CD4-positive, alpha-beta T cell (primary cell): ENCODE data around the gene TXNIP. TPM values are rescaled to one million over a fixed set of nuclear protein-coding genes. Genes with fewer than 3 reads are reported as not detected.

Source experiments
- ATAC-seq: fragments of 200-7000 bp; cut with Tn5 transposase; one replicate; pipeline ENCODE4 v1.10.0; 2022; ENCODE audit warnings: mild to moderate bottlenecking; ENCODE audit not compliant: poor library complexity
- CTCF ChIA-PET: fragments of 350-600 bp; sonication (Branson Sonifier 250); formaldehyde crosslinking; loops from one replicate; lab custom pipeline; 2021; ENCODE audit warnings: antibody characterized with exemption, inconsistent platforms; lab: Charles Lee
- POLR2A ChIA-PET: fragments of 350-600 bp; sonication (Branson Sonifier 250); formaldehyde crosslinking; loops from one replicate; lab custom pipeline; 2021; ENCODE audit warnings: antibody characterized with exemption, inconsistent platforms; lab: Charles Lee
- DNase-seq, 14 experiments: peaks; one replicate each; pipeline ENCODE4 v3.0.0-alpha.2; 2013 to 2020; ENCODE audit warnings: mixed read lengths in 2 of 14
- H3K27ac ChIP-seq, 2 donors: one replicate each; pipeline versions ENCODE4 v1.5.1 to v1.7.0; 2013; ENCODE audit warnings: low read length in 2 of 2, low read depth in 1 of 2, mild to moderate bottlenecking in 1 of 2
- H3K27me3 ChIP-seq, 2 experiments: 1 replicate in 1 of 2; 2 replicates in 1 of 2; pipeline versions ENCODE4 v1.6.1 to v1.7.0; 2013; ENCODE audit warnings: low read length in 2 of 2, control low read depth in 1 of 2, mild to moderate bottlenecking in 1 of 2, moderate library complexity in 1 of 2; ENCODE audit not compliant: insufficient read depth in 2 of 2, control insufficient read depth in 1 of 2
- H3K36me3 ChIP-seq: one replicate; pipeline ENCODE4 v1.6.1; 2013; ENCODE audit warnings: low read length, control low read depth; ENCODE audit not compliant: insufficient read depth
- H3K4me1 ChIP-seq: one replicate; pipeline ENCODE4 v1.6.1; 2013; ENCODE audit warnings: low read length, control low read depth; ENCODE audit not compliant: insufficient read depth
- H3K4me3 ChIP-seq: one replicate; pipeline ENCODE4 v1.5.1; 2013; ENCODE audit warnings: mild to moderate bottlenecking, low read length, moderate library complexity
- H3K9me3 ChIP-seq, 2 experiments: 1 replicate in 1 of 2; 2 replicates in 1 of 2; pipeline versions ENCODE4 v1.6.1 to v1.7.0; 2013; ENCODE audit warnings: low read length in 2 of 2, mild to moderate bottlenecking in 2 of 2, control low read depth in 1 of 2, moderate library complexity in 1 of 2; ENCODE audit not compliant: control insufficient read depth in 1 of 2, insufficient read depth in 1 of 2
- H3K27ac Mint-ChIP-seq: one replicate; pipeline ENCODE4 v1.8.0; 2020; ENCODE audit warnings: mixed read lengths
- H3K27me3 Mint-ChIP-seq: one replicate; pipeline ENCODE4 v1.8.0; 2021; ENCODE audit warnings: mixed read lengths
- H3K36me3 Mint-ChIP-seq: one replicate; pipeline ENCODE4 v1.8.0; 2021; ENCODE audit warnings: low read depth, mixed read lengths
- H3K4me1 Mint-ChIP-seq: one replicate; pipeline ENCODE4 v1.8.0; 2021; ENCODE audit warnings: low read depth, mixed read lengths
- H3K4me3 Mint-ChIP-seq: one replicate; pipeline ENCODE4 v1.8.0; 2020; ENCODE audit warnings: mild to moderate bottlenecking, mixed read lengths
- H3K9me3 Mint-ChIP-seq: one replicate; pipeline ENCODE4 v1.8.0; 2020; ENCODE audit warnings: mixed read lengths
- intact Hi-C, 2 experiments: fragments of 100-400 bp; cut with DNase I in 1 of 2; cut with micrococcal nuclease in 1 of 2; formaldehyde crosslinking; loops; one replicate each; pipeline versions ENCODE4 v1.15.1 to v1.9.0; 2023 to 2025; cut with DNase I, micrococcal nuclease
- total RNA-seq, 174 experiments: library from RNA in 2 of 174; stranded (reverse) in 2 of 174; gene quantifications; one replicate each; pipeline ENCODE4 v1.2.3 and lab custom pipeline; 2021 to 2026
- TF ChIP-seq, protein P1 (sequence below): fragments of 200-600 bp; IDR thresholded peaks from one replicate; pipeline ENCODE4 v1.8.0; 2022; ENCODE audit warnings: antibody characterized with exemption, mild to moderate bottlenecking

The TXNIP gene
- total RNA-seq, 2 experiments from 2014 or later: 1,317 to 1,358 TPM

DNA sequence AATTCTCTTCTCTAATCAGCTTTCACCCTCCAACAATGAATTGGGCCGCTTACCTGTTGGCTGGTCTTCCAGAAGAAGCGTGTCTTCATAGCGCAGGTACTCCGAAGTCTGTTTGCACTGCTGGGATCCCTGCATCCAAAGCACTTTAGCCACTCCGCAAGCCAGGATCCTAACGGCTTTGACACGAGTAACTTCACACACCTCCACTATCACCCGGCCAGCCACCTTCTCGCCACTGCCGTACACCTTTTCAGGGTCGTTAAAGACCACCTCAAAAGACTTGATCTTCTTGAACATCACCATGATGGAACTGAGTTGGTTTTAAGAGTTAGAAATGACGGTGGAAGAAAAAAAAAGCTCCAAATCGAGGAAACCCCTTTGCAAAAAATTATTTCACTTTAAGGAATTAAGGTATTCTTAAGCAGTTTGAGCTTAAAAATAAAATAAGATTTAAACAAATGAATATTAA lies 381 bp downstream of the TXNIP start:
- Mint-ChIP-seq H3K27ac (peak overlapping the region; percentile 95), H3K4me1 (peaks cover 72% of the 10 kb centered on the region), H3K4me3 (peak overlapping the region; percentile 95), H3K27me3 (no peaks in the 10 kb centered on the region), H3K9me3 (no peaks in the 10 kb centered on the region), H3K36me3 (peaks cover 68% of the 10 kb centered on the region)
- no peaks in the 10 kb centered on the region for H3K9me3 ChIP-seq
- peak overlapping the region; percentile 61 for H3K4me3 ChIP-seq
- H3K27ac ChIP-seq: peak overlapping the region; percentile 33 to 91
- TF ChIP-seq, protein P1, sequence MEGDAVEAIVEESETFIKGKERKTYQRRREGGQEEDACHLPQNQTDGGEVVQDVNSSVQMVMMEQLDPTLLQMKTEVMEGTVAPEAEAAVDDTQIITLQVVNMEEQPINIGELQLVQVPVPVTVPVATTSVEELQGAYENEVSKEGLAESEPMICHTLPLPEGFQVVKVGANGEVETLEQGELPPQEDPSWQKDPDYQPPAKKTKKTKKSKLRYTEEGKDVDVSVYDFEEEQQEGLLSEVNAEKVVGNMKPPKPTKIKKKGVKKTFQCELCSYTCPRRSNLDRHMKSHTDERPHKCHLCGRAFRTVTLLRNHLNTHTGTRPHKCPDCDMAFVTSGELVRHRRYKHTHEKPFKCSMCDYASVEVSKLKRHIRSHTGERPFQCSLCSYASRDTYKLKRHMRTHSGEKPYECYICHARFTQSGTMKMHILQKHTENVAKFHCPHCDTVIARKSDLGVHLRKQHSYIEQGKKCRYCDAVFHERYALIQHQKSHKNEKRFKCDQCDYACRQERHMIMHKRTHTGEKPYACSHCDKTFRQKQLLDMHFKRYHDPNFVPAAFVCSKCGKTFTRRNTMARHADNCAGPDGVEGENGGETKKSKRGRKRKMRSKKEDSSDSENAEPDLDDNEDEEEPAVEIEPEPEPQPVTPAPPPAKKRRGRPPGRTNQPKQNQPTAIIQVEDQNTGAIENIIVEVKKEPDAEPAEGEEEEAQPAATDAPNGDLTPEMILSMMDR: no peak
- intact Hi-C loops: loop anchor here (1.0 to 5.0 kb wide), 5 partner anchors 8 to 77 kb away; partner anchors contain the start of genes ANKRD34A (in 1 of the 2), PEX11B (in 1 of the 2), POLR3GL (in 1 of the 2) and RBM8A (in 1 of the 2)
- DNase-seq (peak in 4 of 14 experiments; percentile 15 to 33 (median 28)), ATAC-seq (no peak)
- H3K27me3 ChIP-seq: no peaks in the 10 kb centered on the region
- peaks cover 41% of the 10 kb centered on the region for H3K36me3 ChIP-seq
- ChIA-PET POLR2A (interaction anchor here (0.7 to 11.8 kb wide), 16 partner anchors 9 to 172 kb away, joined by 3 to 625 read pairs (median 34); partner anchors contain the start of genes ANKRD34A, ANKRD35, LIX1L and NUDT17), CTCF (interaction anchor here (3.1 to 6.3 kb wide), 2 partner anchors 11 to 16 kb away, joined by 21 to 61 read pairs; no protein-coding TSS in a partner anchor)
- H3K4me1 ChIP-seq: peaks cover 53% of the 10 kb centered on the region

DNA sequence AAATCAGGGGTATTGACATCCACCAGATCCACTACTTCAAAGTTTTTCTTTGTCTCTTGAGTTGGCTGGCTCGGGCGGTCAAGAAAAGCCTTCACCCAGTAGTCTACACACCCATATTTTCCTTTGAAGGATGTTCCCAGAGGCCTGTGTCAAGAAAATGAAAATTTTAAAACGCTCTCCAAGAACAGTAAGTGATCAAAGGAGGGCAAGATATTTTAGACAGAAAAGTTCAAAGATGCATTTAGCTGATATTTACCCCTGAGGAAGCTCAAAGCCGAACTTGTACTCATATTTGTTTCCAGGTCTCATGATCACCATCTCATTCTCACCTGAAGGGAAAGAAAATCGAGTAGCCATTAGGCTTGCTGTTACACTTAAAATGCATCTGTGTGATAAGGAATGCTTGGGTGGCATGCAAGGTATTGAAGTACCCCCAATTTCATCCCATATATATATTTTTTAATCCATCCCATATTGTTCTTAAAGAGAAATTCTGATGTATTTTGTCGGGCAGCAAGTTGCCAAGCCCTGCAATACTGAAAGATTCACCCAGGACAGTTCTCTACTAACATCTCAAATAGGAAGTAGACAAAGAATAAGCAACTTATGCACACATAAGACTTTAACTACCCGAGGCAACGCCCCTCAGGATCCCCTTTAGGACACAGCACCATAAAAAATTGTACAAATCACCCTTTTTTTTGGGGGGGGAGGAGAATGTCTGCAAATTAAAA lies 1.1 kb downstream of the TXNIP start:
- Mint-ChIP-seq H3K9me3 (no peaks in the 10 kb centered on the region), H3K4me1 (peaks cover 78% of the 10 kb centered on the region), H3K4me3 (peak overlapping the region; percentile 95), H3K27me3 (no peaks in the 10 kb centered on the region), H3K36me3 (peaks cover 68% of the 10 kb centered on the region), H3K27ac (peak overlapping the region; percentile 95)
- CTCF ChIA-PET: interaction anchor here (3.1 to 6.3 kb wide), 2 partner anchors 11 to 16 kb away, joined by 21 to 61 read pairs; no protein-coding TSS in a partner anchor
- Histone ChIP-seq H3K27ac (peak overlapping the region; percentile 33 to 91), H3K4me1 (peaks cover 48% of the 10 kb centered on the region), H3K27me3 (no peaks in the 10 kb centered on the region), H3K4me3 (peak overlapping the region; percentile 61), H3K9me3 (no peaks in the 10 kb centered on the region), H3K36me3 (peaks cover 41% of the 10 kb centered on the region)
- DNase-seq: peak in 1 of 14 experiments; percentile 35
- intact Hi-C loops: loop anchor here (2.0 to 5.0 kb wide), 2 partner anchors 15 to 33 kb away; partner anchors contain the start of genes ANKRD34A (in 1 of the 2) and POLR3GL (in 1 of the 2)
- POLR2A ChIA-PET: interaction anchor here (0.8 to 11.8 kb wide), 13 partner anchors 8 to 172 kb away, joined by 3 to 625 read pairs (median 62); partner anchors contain the start of genes ANKRD34A, ANKRD35, LIX1L and PEX11B
- ATAC-seq: no peak
- TF ChIP-seq, protein P1: no peak

DNA sequence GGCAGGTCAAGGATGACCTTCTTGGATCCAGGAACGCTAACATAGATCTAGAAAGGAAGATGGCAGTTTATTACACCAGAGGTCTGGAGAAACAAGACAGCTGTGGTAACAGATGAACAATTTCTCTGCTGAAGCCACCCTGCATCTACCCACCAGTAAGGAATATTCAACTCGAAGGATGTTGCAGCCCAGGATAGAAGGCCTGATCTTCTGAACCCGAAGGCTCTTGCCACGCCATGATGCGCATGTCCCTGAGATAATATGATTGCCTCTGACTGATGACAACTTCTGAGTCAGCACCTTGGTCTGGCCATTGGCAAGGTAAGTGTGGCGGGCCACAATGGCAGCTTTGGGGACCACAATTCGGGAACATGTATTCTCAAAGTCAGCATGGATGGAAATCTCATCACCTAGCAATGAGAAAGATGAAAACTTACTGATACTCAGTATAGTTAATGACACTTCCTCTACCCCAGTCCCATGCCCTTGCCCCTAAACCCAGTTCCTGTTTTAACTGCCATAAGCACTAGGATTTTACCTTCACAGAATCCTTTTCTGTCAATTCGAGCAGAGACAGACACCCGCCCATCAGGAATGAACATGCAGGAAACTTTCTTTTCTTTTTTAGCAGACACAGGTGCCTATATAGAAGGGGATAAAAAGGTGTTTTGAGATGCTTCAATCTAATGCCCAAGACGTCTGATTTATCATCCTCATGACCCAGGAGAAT lies 1.8 kb downstream of the TXNIP start:
- H3K4me1 ChIP-seq: peaks cover 45% of the 10 kb centered on the region
- H3K27me3 Mint-ChIP-seq: no peaks in the 10 kb centered on the region
- H3K4me3 Mint-ChIP-seq: peak overlapping the region; percentile 95
- no peaks in the 10 kb centered on the region for H3K9me3 Mint-ChIP-seq
- CTCF ChIA-PET: interaction anchor here (0.9 to 6.3 kb wide), 3 partner anchors 13 to 67 kb away, joined by 3 to 61 read pairs (median 3); partner anchors contain the start of gene RBM8A
- intact Hi-C loops: loop anchor here (2.0 to 5.0 kb wide), 2 partner anchors 14 to 32 kb away; partner anchors contain the start of genes ANKRD34A (in 1 of the 2) and POLR3GL (in 1 of the 2)
- no peaks in the 10 kb centered on the region for H3K27me3 ChIP-seq
- DNase-seq: peak in 7 of 14 experiments; percentile 25 to 63 (median 41)
- H3K4me1 Mint-ChIP-seq: peaks cover 76% of the 10 kb centered on the region
- TF ChIP-seq, protein P1: no peak
- H3K4me3 ChIP-seq: peak overlapping the region; percentile 61
- H3K27ac Mint-ChIP-seq: peak overlapping the region; percentile 95
- peaks cover 68% of the 10 kb centered on the region for H3K36me3 Mint-ChIP-seq
- POLR2A ChIA-PET: interaction anchor here (1.5 to 11.8 kb wide), 11 partner anchors 8 to 136 kb away, joined by 7 to 625 read pairs (median 62); partner anchors contain the start of genes ANKRD34A, LIX1L, PIAS3 and POLR3GL
- H3K9me3 ChIP-seq: no peaks in the 10 kb centered on the region
- H3K36me3 ChIP-seq: peaks cover 41% of the 10 kb centered on the region
- no peak for ATAC-seq
- H3K27ac ChIP-seq: peak overlapping the region; percentile 33 to 91
